ENCODE measurements around the gene TPBG.

- TF ChIP-seq, protein P1, sequence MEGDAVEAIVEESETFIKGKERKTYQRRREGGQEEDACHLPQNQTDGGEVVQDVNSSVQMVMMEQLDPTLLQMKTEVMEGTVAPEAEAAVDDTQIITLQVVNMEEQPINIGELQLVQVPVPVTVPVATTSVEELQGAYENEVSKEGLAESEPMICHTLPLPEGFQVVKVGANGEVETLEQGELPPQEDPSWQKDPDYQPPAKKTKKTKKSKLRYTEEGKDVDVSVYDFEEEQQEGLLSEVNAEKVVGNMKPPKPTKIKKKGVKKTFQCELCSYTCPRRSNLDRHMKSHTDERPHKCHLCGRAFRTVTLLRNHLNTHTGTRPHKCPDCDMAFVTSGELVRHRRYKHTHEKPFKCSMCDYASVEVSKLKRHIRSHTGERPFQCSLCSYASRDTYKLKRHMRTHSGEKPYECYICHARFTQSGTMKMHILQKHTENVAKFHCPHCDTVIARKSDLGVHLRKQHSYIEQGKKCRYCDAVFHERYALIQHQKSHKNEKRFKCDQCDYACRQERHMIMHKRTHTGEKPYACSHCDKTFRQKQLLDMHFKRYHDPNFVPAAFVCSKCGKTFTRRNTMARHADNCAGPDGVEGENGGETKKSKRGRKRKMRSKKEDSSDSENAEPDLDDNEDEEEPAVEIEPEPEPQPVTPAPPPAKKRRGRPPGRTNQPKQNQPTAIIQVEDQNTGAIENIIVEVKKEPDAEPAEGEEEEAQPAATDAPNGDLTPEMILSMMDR (conservative IDR thresholded peaks at IDR 0.05; ENCODE audit: low read depth, low read length): no peak
- TF ChIP-seq EZH2 (IDR thresholded peaks at IDR 0.05; ENCODE audit: low read length, unreplicated experiment): no peak
Measured at GRCh38 chr6:82362878-82363427, 664 bp upstream of the TPBG start.
